HepG2 (cell line): ENCODE data around the gene DHRS7. TPM values are rescaled to one million over a fixed set of nuclear protein-coding genes. Genes with fewer than 3 reads are reported as not detected.

Experiments used
- DNMT1 ChIP-seq: sonication (generic); formaldehyde crosslinking; IDR thresholded peaks from 2 replicates; pipeline ENCODE4 v1.5.1; 2020; ENCODE audit warnings: mild to moderate bottlenecking, missing genetic modification reagents
- FIP1L1 ChIP-seq: fragments of 200-400 bp; formaldehyde crosslinking; IDR thresholded peaks from 2 replicates; pipeline ENCODE4 v1.6.1; 2018; ENCODE audit warnings: low read depth, mild to moderate bottlenecking, low read length, moderate library complexity, borderline replicate concordance; ENCODE audit not compliant: insufficient read depth
- PATZ1 ChIP-seq: sonication (generic); formaldehyde crosslinking; IDR thresholded peaks from 2 replicates; pipeline ENCODE4 v1.4.0; 2020; ENCODE audit warnings: missing genetic modification reagents
- PTBP1 ChIP-seq: fragments of 200-400 bp; formaldehyde crosslinking; IDR thresholded peaks from 2 replicates; pipeline ENCODE4 v1.6.1; 2018; ENCODE audit warnings: low read length, low read depth; ENCODE audit not compliant: poor library complexity, severe bottlenecking
- SAP130 ChIP-seq: IDR thresholded peaks from 2 replicates; pipeline ENCODE4 v1.6.1; 2016; ENCODE audit warnings: low read depth
- SMARCC2 ChIP-seq: fragments of 450-650 bp; IDR thresholded peaks from 2 replicates; pipeline ENCODE4 v1.6.1; 2017; ENCODE audit warnings: antibody characterized with exemption, mild to moderate bottlenecking
- TBX3 ChIP-seq: fragments of 450-650 bp; IDR thresholded peaks from 2 replicates; pipeline ENCODE4 v1.6.1; 2017; ENCODE audit warnings: antibody characterized with exemption, mild to moderate bottlenecking, inconsistent platforms, borderline replicate concordance
- ZFP36L2 ChIP-seq: sonication (generic); formaldehyde crosslinking; IDR thresholded peaks from 2 replicates; pipeline ENCODE4 v1.4.0; 2020; ENCODE audit warnings: missing genetic modification reagents
- ZNF276 ChIP-seq: sonication (generic); formaldehyde crosslinking; IDR thresholded peaks from 2 replicates; pipeline ENCODE4 v1.4.0; 2020; ENCODE audit warnings: mild to moderate bottlenecking, low read depth, missing genetic modification reagents
- ZNF282 ChIP-seq: fragments of 450-650 bp; IDR thresholded peaks from 2 replicates; pipeline ENCODE4 v1.6.1; 2018; ENCODE audit not compliant: partially characterized antibody
- ZNF512 ChIP-seq: sonication (generic); formaldehyde crosslinking; IDR thresholded peaks from 2 replicates; pipeline ENCODE4 v1.4.0; 2020; ENCODE audit warnings: mild to moderate bottlenecking, missing genetic modification reagents
- ZNF616 ChIP-seq: sonication (generic); formaldehyde crosslinking; IDR thresholded peaks from 2 replicates; pipeline ENCODE4 v1.5.0; 2020; ENCODE audit warnings: low read depth, mild to moderate bottlenecking, missing genetic modification reagents
- ZNF713 ChIP-seq: sonication (generic); formaldehyde crosslinking; IDR thresholded peaks from 2 replicates; pipeline ENCODE4 v1.4.0; 2020; ENCODE audit warnings: mild to moderate bottlenecking, missing genetic modification reagents
- ZNF720 ChIP-seq: sonication (generic); formaldehyde crosslinking; IDR thresholded peaks from 2 replicates; pipeline ENCODE4 v1.4.0; 2020; ENCODE audit warnings: missing genetic modification reagents
- ZNF724P ChIP-seq: sonication (generic); formaldehyde crosslinking; IDR thresholded peaks from 2 replicates; pipeline ENCODE4 v1.8.0; 2022; ENCODE audit warnings: missing genetic modification reagents, borderline replicate concordance
- polyA plus RNA-seq, 8 experiments: library from polyadenylated mRNA; depleted of rRNA in 3 of 8; stranded (reverse) in 7 of 8; unstranded in 1 of 8; fragments of >200 nt; fragmentation: Illumina TruSeq in 4 of 8; extraction: Trizol in 4 of 8; gene quantifications; 2 replicates each; pipeline versions ENCODE4 v1.2.1 to v1.2.3, GENCODE V29; 2011 to 2016; ENCODE audit warnings: low read depth in 4 of 8, missing spikeins in 1 of 8, mixed read lengths in 1 of 8; ENCODE audit not compliant: insufficient read depth in 1 of 8
- total RNA-seq, 5 experiments: library from RNA; depleted of rRNA; stranded (reverse); fragments of >200 nt; fragmentation: Illumina TruSeq; extraction: Trizol; gene quantifications; 2 replicates each; pipeline ENCODE4 v1.2.3, GENCODE V29; 2016; ENCODE audit warnings: low read depth in 1 of 5
- TF ChIP-seq, protein P1 (sequence below): sonication (generic); formaldehyde crosslinking; IDR thresholded peaks from 2 replicates; pipeline ENCODE4 v1.8.1; 2023; ENCODE audit warnings: missing genetic modification reagents, inconsistent platforms, borderline replicate concordance
- TF ChIP-seq, protein P2 (sequence below): sonication (generic); formaldehyde crosslinking; IDR thresholded peaks from 2 replicates; pipeline ENCODE4 v1.9.0; 2022; ENCODE audit warnings: missing genetic modification reagents, mild to moderate bottlenecking, borderline replicate concordance

The DHRS7 gene
- total and polyA plus RNA-seq, 2 of the 13 experiments (the other 11 are each of a cell fraction or from before 2014, with no cell fraction given) = 20.8 to 44.4 TPM

- TF ChIP-seq PATZ1 (CRISPR knock-in tag) (peak; percentile 29; the same call in 1 of the 2 replicates), ZNF282 (no peak), TBX3 (no peak), ZNF276 (no peak), SAP130 (CRISPR knock-in tag) (peak; percentile 81), ZNF616 (CRISPR knock-in tag) (peak; percentile 86; the same call in 1 of the 2 replicates), ZNF512 (CRISPR knock-in tag) (no peak), PTBP1 (no peak), DNMT1 (CRISPR knock-in tag) (no peak), ZNF720 (CRISPR knock-in tag) (no peak), SMARCC2 (no peak), ZNF713 (CRISPR knock-in tag) (no peak), ZNF724P (CRISPR knock-in tag) (no peak), FIP1L1 (no peak), ZFP36L2 (CRISPR knock-in tag) (no peak)
- TF ChIP-seq, protein P1, sequence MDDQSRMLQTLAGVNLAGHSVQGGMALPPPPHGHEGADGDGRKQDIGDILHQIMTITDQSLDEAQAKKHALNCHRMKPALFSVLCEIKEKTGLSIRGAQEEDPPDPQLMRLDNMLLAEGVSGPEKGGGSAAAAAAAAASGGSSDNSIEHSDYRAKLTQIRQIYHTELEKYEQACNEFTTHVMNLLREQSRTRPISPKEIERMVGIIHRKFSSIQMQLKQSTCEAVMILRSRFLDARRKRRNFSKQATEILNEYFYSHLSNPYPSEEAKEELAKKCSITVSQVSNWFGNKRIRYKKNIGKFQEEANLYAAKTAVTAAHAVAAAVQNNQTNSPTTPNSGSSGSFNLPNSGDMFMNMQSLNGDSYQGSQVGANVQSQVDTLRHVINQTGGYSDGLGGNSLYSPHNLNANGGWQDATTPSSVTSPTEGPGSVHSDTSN (CRISPR knock-in tag) = no peak
- TF ChIP-seq, protein P2, sequence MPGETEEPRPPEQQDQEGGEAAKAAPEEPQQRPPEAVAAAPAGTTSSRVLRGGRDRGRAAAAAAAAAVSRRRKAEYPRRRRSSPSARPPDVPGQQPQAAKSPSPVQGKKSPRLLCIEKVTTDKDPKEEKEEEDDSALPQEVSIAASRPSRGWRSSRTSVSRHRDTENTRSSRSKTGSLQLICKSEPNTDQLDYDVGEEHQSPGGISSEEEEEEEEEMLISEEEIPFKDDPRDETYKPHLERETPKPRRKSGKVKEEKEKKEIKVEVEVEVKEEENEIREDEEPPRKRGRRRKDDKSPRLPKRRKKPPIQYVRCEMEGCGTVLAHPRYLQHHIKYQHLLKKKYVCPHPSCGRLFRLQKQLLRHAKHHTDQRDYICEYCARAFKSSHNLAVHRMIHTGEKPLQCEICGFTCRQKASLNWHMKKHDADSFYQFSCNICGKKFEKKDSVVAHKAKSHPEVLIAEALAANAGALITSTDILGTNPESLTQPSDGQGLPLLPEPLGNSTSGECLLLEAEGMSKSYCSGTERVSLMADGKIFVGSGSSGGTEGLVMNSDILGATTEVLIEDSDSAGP (CRISPR knock-in tag) = peak; percentile 87
These were observed at the start of gene DHRS7 (continued) for GRCh38 chr14:60164712-60165546.
